Lower lobe of right lung (tissue), 2 donors: ENCODE measurements around the gene MITF. TPM values are rescaled to one million over a fixed set of nuclear protein-coding genes. Genes with fewer than 3 reads are reported as not detected.
"Not testable (repeated sequence)": the region's sequence is repeated elsewhere in the genome, so short reads cannot be mapped to it uniquely, and the experiment has no call there.

Experiments
- ATAC-seq, 2 donors: fragments of 200-7000 bp; cut with Tn5 transposase; one replicate each; pipeline ENCODE4 v1.9.1; 2020 to 2022; ENCODE audit warnings: mild to moderate bottlenecking in 2 of 2, moderate library complexity in 2 of 2
- DNase-seq: peaks from one replicate; pipeline ENCODE4 v3.0.0-alpha.2; 2020
- H3K27ac ChIP-seq: fragments of 200-600 bp; one replicate; pipeline ENCODE4 v1.8.0; 2022
- H3K27me3 ChIP-seq: fragments of 200-600 bp; one replicate; pipeline ENCODE4 v1.8.0; 2022; ENCODE audit warnings: low read depth
- H3K36me3 ChIP-seq: fragments of 200-600 bp; one replicate; pipeline ENCODE4 v1.8.0; 2022; ENCODE audit warnings: mild to moderate bottlenecking
- H3K4me1 ChIP-seq: fragments of 200-600 bp; one replicate; pipeline ENCODE4 v1.8.0; 2022
- H3K4me3 ChIP-seq: fragments of 200-600 bp; one replicate; pipeline ENCODE4 v1.8.0; 2022; ENCODE audit warnings: mild to moderate bottlenecking
- H3K9me3 ChIP-seq: fragments of 200-600 bp; one replicate; pipeline ENCODE4 v1.8.0; 2022
- CTCF ChIP-seq: fragments of 200-600 bp; IDR thresholded peaks from one replicate; pipeline ENCODE4 v1.8.0; 2022; ENCODE audit warnings: antibody characterized with exemption, mild to moderate bottlenecking
- intact Hi-C: fragments of 100-400 bp; cut with DNase I; formaldehyde crosslinking; loops from one replicate; pipeline ENCODE4 v1.11.0; 2022
- total RNA-seq: library from RNA; stranded (reverse); fragmentation: NEBNext Ultra II Directional; extraction: Animal tissue kit (Norgen Biotek cat#: 25700); gene quantifications from one replicate; pipeline ENCODE4 v1.2.1, GENCODE V29; 2021
- donor health status: DM: no; HTN: yes; CAD: no; lungs with severe emphysema.

Gene MITF
- total RNA-seq, 1 donor from 2014 or later: 45.1 TPM

DNA sequence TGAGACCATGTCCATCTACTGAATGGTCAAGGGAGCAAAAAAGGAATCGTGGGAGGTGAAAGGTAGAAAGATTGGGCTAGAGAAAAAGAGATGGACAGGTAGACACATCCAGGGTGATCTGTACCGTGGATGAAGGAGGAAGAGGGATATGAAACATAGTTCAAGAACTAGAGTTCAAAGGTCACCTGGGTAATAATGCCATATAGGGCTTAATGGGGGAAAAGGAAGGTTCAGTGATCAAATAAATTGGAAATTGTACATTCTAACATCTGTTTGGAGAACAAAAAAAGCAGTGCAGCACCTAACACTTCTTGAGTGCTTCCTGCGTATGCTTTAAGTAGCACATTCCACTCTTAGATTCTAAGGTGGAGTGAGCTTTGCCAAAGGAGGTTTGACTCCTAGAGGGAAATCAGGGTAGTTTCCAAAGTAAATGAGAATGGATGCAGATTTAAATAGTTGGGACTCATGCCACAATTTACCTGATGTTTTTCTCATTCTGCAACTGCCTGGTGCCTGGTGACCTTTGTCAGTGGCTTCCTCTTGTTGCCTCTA lies 46.6 kb downstream of the MITF start:
- Histone ChIP-seq H3K4me3 (no peak overlapping the region), H3K9me3 (peaks cover 2% of the 10 kb centered on the region), H3K27ac (peak overlapping the region; percentile 12), H3K4me1 (peaks cover 55% of the 10 kb centered on the region), H3K36me3 (no peaks in the 10 kb centered on the region), H3K27me3 (no peaks in the 10 kb centered on the region)
- TF ChIP-seq CTCF: no peak
- DNase-seq: no peak
- intact Hi-C loops: no loop called here
- ATAC-seq: peak; percentile 80 to 87

DNA sequence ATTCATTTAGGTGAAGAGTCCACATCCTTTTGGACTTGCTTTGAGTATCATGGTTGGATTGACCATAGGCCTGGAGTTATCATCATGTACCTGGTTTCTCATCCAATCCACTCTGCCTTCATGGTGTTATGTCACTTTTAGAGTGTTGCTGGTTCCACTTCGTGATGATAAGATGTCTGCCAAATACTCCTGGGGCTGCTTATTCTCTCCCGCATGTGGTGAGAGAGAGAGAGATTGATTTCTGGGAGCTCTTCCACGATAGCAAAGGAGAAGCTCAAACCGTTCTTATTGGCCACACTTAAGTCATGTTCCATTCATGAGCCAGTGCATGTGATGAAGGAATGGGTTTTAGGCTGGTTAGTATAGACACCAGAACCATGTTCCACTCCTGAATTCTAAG lies 47.6 kb downstream of the MITF start:
- intact Hi-C loops: no loop called here
- Histone ChIP-seq H3K27me3 (no peaks in the 10 kb centered on the region), H3K9me3 (peaks cover 2% of the 10 kb centered on the region), H3K27ac (no peak overlapping the region), H3K4me3 (no peak overlapping the region), H3K4me1 (peaks cover 64% of the 10 kb centered on the region), H3K36me3 (no peaks in the 10 kb centered on the region)
- DNase-seq (no peak), ATAC-seq (no peak)
- no peak for TF ChIP-seq CTCF

DNA sequence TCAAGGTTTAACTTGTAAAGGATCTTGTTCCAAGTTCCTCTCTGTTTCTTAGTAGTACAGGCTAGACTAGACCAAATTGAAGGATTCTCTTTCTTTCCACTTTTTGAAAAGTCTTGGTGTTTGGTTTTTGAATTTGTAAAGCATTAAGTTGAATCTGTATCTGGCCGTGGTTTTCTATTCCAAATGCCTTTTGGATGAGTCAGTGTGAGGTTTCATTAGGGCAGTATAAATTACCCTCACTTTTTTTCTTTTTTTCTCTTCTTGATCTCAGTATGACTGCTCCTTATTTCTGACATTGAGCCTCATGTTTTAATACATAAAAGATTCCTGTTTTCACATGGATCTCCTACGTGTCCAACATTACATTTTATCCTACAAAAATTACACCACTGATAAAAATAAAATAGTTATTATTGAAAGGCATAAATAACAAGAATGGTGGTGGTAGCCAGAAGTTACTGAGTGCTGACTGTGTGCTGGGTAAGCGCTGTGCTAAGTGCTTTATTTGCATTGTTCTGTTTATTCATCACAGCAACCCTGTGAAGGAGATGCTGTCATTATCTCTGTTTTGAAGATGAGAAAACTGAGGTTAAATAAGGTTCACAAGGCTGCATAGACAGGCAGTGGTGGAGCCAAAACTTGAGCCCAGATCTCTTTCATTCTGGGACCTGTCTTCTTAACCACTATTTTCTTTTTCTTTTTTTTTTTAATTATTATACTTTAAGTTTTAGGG lies 48.3 kb downstream of the MITF start:
- no peak for DNase-seq
- Histone ChIP-seq H3K27me3 (no peaks in the 10 kb centered on the region), H3K4me3 (no peak overlapping the region), H3K9me3 (peaks cover 2% of the 10 kb centered on the region), H3K36me3 (no peaks in the 10 kb centered on the region), H3K4me1 (peaks cover 71% of the 10 kb centered on the region), H3K27ac (no peak overlapping the region)
- ATAC-seq: no peak
- intact Hi-C loops: no loop called here
- no peak for TF ChIP-seq CTCF

DNA sequence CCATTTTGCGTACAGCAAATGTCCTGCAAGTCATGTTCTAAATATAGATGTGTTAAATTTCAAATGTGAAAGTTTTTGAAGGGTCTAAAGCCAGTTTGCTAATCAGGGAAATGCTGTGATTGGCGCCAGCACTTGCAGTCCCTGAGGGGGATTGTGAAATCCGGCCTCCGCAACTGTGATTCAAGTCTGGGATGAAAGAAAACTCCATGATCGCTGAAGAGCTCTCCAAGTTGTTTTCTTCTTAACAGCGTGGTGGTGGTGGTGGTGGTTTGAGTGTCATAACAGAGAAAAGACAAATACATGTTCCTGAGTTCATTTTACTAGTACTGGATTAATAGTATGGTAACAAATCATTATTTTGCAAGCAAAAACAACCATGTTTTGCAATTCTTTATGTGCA lies 51.8 kb downstream of the MITF start:
- no peak for TF ChIP-seq CTCF
- ATAC-seq (peak; percentile 86 to 91), DNase-seq (peak; percentile 85)
- no peaks in the 10 kb centered on the region for H3K36me3 ChIP-seq
- H3K9me3 ChIP-seq: peaks cover 2% of the 10 kb centered on the region
- peak overlapping the region; percentile 43 for H3K27ac ChIP-seq
- H3K27me3 ChIP-seq: no peaks in the 10 kb centered on the region
- peaks cover 47% of the 10 kb centered on the region for H3K4me1 ChIP-seq
- intact Hi-C loops: loop anchor here (10.0 kb wide), 1 partner anchor 96 kb away; no protein-coding TSS in a partner anchor
- no peak overlapping the region for H3K4me3 ChIP-seq

DNA sequence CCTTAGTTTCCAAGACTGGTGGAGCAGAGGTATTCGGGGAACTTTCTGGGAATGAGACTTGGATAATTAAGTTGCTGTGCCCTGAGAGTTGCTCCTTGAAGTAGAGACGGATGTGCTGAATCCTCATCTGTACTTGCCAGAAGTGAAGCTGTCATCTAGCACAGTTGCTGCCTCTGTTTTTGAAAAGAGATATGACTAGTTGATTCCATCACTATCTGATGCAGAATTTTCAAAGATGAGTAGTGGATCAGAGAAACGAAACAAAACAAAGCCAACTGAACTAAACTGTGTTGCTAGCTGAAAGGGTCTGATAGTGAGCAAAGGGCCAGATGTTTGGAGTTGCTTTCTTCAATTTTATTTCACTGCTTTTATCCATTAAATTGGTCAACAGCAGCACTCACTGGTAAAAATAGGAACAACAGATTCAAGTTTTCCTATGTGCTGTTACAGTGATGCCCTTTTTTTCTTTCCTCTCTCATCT lies 52.7 kb downstream of the MITF start:
- intact Hi-C loops: loop anchor here (10.0 kb wide), 1 partner anchor 97 kb away; no protein-coding TSS in a partner anchor
- TF ChIP-seq CTCF: peak; percentile 45
- Histone ChIP-seq H3K27ac (peak overlapping the region; percentile 5), H3K27me3 (no peaks in the 10 kb centered on the region), H3K4me3 (no peak overlapping the region), H3K4me1 (peaks cover 39% of the 10 kb centered on the region), H3K9me3 (peaks cover 2% of the 10 kb centered on the region), H3K36me3 (no peaks in the 10 kb centered on the region)
- ATAC-seq (peak; percentile 44 to 64), DNase-seq (no peak)

GRCh38 chr3:69796126-69796525 lies 56.9 kb downstream of the MITF start:
- DNase-seq, H3K4me3 ChIP-seq, H3K27ac ChIP-seq, H3K36me3 ChIP-seq, ATAC-seq, H3K9me3 ChIP-seq, H3K27me3 ChIP-seq: not testable (repeated sequence)
- peaks cover 19% of the 10 kb centered on the region for H3K4me1 ChIP-seq
- intact Hi-C loops: loop anchor here (10.0 kb wide), 1 partner anchor 101 kb away; no protein-coding TSS in a partner anchor
